Activated CD8-positive, alpha-beta memory T cell treated with anti-CD3 and anti-CD28 coated beads for 48 hours (primary cell): Measurements from ENCODE around the gene XPO1.

ENCODE experiments used
- DNase-seq, 3 experiments: peaks; one replicate each; pipeline ENCODE4 v3.0.0-alpha.2; 2020; ENCODE audit warnings: low read depth in 2 of 3, low spot score in 2 of 3

The XPO1 gene

GRCh38 chr2:61435291-61435690 lies 102.9 kb downstream of the XPO1 start:
- no peak for DNase-seq

- DNase-seq, result no peak
Measured at GRCh38 chr2:61434314-61434713, 103.8 kb downstream of the XPO1 start.

- DNase-seq, result no peak
Measured at GRCh38 chr2:61433606-61434005, 104.5 kb downstream of the XPO1 start.

GRCh38 chr2:61432990-61433389 lies 105.2 kb downstream of the XPO1 start:
- DNase-seq, result no peak

- no peak for DNase-seq
Measured at GRCh38 chr2:61431345-61431744, 106.8 kb downstream of the XPO1 start.
